Medulla oblongata (tissue), 1 donor: Measurements from ENCODE around the gene SHANK3.

Experiments used
- DNase-seq: peaks from one replicate; pipeline ENCODE4 v3.0.0-alpha.2; 2015; ENCODE audit errors: extremely low spot score

Gene SHANK3

GRCh38 chr22:50712341-50713007, 39.9 kb downstream of the SHANK3 start:
- no peak for DNase-seq

GRCh38 chr22:50713008-50713385, 40.4 kb downstream of the SHANK3 start:
- no peak for DNase-seq

- DNase-seq = peak; percentile 96
Measured at GRCh38 chr22:50713571-50714056, 41.0 kb downstream of the SHANK3 start.

- no peak for DNase-seq
Measured at GRCh38 chr22:50714150-50714549, 41.5 kb downstream of the SHANK3 start.

DNA sequence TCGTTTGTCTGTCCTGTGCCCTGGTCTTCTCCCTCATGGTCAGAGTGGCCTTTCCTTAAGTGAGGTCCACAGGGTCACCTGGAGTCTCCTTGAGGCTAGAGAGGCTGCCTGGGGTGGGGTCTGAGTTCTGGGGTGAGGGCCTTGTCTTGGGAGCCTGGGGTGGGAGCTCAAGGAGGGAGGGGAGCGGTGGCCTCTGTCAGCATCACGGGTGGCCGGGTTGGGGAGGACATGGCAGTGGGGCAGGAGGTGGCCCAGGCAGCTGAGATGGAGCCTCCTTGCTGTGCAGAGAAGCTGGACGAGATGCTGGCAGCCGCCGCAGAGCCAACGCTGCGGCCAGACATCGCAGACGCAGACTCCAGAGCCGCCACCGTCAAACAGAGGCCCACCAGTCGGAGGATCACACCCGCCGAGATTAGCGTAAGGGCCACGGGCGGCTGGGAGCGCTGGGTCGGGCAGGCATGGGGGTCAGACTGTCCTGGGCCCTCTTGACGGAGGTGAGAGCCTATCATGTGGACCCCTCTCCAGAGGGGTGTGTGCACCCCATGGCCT, 42.1 kb downstream of the SHANK3 start:
- no peak for DNase-seq

DNA sequence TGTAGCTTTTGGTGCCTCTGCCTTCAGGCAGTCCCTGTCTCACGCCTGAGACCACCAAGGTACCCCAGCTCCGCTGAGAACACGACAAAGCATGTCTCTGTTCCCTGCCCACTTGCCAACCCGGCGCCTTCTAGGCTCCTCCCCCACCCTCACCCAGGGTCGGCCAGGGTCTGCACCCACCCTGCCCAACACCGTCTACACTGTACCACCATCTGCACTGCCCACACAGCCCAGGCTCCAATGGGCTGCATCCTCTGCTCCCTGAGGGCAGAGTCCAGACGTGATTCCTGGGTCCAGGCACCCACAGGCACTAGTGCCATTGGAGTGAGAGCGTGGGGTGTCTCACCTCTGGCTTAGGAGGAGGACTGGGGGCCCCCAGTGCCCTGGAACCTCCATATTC, 42.6 kb downstream of the SHANK3 start:
- no peak for DNase-seq

- no peak for DNase-seq
Measured at GRCh38 chr22:50715776-50716175, 43.2 kb downstream of the SHANK3 start.

GRCh38 chr22:50716290-50717024, 43.8 kb downstream of the SHANK3 start:
- DNase-seq = no peak

GRCh38 chr22:50717709-50718351, 45.2 kb downstream of the SHANK3 start:
- peak; percentile 34 for DNase-seq

- no peak for DNase-seq
Measured at GRCh38 chr22:50718352-50718709, 45.7 kb downstream of the SHANK3 start.

DNA sequence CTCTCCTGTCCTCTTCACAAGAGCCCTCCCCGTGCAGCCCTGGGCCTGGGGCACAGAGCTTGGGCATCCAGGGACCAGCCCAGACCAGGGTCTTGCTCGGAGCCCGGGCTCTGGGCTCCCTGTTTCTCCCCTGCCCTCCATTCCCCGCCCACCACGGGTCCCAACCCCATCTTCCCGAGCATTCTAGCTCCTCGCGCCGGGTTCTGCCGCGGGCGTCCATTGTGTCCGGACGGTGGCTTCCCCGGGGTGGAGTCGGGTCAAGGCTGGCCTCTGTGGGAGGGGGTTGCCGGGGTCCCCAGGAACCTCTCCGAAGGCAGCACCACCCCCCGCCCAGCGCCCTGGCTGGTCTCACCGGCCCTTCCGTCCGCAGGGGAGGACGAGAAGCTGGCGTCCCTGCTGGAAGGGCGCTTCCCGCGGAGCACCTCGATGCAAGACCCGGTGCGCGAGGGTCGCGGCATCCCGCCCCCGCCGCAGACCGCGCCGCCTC, 47.2 kb downstream of the SHANK3 start:
- no peak for DNase-seq

DNA sequence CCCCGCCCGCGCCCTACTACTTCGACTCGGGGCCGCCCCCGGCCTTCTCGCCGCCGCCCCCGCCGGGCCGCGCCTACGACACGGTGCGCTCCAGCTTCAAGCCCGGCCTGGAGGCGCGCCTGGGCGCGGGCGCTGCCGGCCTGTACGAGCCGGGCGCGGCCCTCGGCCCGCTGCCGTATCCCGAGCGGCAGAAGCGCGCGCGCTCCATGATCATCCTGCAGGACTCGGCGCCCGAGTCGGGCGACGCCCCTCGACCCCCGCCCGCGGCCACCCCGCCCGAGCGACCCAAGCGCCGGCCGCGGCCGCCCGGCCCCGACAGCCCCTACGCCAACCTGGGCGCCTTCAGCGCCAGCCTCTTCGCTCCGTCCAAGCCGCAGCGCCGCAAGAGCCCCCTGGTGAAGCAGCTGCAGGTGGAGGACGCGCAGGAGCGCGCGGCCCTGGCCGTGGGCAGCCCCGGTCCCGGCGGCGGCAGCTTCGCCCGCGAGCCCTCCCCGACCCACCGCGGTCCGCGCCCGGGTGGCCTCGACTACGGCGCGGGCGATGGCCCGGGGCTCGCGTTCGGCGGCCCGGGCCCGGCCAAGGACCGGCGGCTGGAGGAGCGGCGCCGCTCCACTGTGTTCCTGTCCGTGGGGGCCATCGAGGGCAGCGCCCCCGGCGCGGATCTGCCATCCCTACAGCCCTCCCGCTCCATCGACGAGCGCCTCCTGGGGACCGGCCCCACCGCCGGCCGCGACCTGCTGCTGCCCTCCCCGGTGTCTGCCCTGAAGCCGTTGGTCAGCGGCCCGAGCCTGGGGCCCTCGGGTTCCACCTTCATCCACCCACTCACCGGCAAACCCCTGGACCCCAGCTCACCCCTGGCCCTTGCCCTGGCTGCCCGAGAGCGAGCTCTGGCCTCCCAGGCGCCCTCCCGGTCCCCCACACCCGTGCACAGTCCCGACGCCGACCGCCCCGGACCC, 48.0 kb downstream of the SHANK3 start:
- no peak for DNase-seq

GRCh38 chr22:50721257-50721844, 48.7 kb downstream of the SHANK3 start:
- no peak for DNase-seq

DNA sequence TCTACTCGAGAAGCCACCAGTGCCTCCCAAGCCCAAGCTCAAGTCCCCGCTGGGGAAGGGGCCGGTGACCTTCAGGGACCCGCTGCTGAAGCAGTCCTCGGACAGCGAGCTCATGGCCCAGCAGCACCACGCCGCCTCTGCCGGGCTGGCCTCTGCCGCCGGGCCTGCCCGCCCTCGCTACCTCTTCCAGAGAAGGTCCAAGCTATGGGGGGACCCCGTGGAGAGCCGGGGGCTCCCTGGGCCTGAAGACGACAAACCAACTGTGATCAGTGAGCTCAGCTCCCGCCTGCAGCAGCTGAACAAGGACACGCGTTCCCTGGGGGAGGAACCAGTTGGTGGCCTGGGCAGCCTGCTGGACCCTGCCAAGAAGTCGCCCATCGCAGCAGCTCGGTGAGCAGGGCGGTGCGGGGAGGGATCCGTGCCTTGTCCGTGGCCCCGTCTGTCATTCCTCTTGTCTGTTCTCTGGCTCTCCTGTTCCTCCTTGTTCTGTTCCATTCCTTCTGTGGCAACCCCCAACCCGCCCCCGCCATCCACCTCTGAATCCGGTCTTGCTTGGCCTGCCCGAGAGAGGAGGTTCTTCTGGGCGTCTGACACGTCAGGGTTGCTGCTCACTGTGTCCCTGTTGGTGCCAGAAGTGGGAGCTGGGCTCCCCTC, 49.6 kb downstream of the SHANK3 start:
- DNase-seq = no peak
